ENCODE measurements around the gene ZNF521. TPM values are rescaled to one million over a fixed set of nuclear protein-coding genes. Genes with fewer than 3 reads are reported as not detected.

Gene ZNF521
- total and polyA plus RNA-seq, 10 donors, result 2.9 to 136 (median 71.8) TPM

DNA sequence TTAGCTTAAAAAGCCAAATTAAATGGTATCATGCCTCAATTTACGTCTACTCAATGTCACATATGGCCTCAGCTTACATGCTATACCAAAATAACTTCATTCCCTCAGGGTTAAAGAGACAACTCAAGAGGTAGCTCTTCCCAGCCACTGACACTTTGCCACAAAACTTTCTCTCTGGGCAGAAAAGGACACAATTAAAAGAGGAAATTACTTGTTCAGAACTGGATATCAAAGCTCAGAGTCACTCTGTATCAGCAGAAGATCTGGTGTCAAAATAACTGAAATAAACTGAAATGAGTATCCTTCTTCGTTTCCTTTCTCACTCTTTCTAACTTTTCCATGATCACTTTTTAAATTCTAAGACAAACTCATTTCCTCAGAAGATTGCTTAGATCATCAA lies 108.7 kb downstream of the ZNF521 start:
- TF ChIP-seq POLR2A (IDR thresholded peaks at IDR 0.05) (no peak), POLR2AphosphoS5 (IDR thresholded peaks at IDR 0.05) (no peak)
- TF ChIP-seq, protein P1, sequence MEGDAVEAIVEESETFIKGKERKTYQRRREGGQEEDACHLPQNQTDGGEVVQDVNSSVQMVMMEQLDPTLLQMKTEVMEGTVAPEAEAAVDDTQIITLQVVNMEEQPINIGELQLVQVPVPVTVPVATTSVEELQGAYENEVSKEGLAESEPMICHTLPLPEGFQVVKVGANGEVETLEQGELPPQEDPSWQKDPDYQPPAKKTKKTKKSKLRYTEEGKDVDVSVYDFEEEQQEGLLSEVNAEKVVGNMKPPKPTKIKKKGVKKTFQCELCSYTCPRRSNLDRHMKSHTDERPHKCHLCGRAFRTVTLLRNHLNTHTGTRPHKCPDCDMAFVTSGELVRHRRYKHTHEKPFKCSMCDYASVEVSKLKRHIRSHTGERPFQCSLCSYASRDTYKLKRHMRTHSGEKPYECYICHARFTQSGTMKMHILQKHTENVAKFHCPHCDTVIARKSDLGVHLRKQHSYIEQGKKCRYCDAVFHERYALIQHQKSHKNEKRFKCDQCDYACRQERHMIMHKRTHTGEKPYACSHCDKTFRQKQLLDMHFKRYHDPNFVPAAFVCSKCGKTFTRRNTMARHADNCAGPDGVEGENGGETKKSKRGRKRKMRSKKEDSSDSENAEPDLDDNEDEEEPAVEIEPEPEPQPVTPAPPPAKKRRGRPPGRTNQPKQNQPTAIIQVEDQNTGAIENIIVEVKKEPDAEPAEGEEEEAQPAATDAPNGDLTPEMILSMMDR (IDR thresholded peaks at IDR 0.05 in 8 of 11, conservative IDR thresholded peaks at IDR 0.05 in 3 of 11), result no peak
- 44 to 64% (median 52%) methylated on average over 2 of the region's 2 CpGs for WGBS, 5 donors
- Histone ChIP-seq H3K27me3 (replicated peaks in 1 of 7) (no peaks in the 10 kb centered on the region), H3K4me3 (no peak overlapping the region), H3K4me1 (peaks cover 0 to 26% (median 14%) of the 10 kb centered on the region in 6 donors), H3K36me3 (no peaks in the 10 kb centered on the region), H3K27ac (no peak overlapping the region), H3K9me3 (no peaks in the 10 kb centered on the region)
- DNase-seq, result no peak
- intact Hi-C loops (cut with DNase I; ENCODE audit: low total_unique reads), result no loop called here

DNA sequence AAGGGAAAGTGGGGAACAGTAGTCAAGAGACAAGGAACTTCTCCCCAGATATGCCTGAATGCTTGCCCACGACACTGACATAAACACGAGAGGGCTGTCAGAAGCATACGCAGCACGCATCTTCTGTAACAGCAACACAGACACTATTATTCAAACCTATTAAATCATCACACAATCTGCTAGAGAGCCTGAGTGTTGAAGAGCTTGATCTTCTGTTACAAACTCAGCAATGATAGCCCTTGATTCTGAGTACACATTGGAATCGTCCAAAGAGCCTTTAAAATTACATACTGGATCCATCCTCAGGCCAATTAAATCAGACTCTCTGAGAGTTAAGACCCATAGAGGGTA lies 111.6 kb downstream of the ZNF521 start:
- 73 to 88% (median 86%) methylated on average over 5 of the region's 5 CpGs for WGBS, 5 donors
- no peaks in the 10 kb centered on the region for H3K36me3 ChIP-seq

DNA sequence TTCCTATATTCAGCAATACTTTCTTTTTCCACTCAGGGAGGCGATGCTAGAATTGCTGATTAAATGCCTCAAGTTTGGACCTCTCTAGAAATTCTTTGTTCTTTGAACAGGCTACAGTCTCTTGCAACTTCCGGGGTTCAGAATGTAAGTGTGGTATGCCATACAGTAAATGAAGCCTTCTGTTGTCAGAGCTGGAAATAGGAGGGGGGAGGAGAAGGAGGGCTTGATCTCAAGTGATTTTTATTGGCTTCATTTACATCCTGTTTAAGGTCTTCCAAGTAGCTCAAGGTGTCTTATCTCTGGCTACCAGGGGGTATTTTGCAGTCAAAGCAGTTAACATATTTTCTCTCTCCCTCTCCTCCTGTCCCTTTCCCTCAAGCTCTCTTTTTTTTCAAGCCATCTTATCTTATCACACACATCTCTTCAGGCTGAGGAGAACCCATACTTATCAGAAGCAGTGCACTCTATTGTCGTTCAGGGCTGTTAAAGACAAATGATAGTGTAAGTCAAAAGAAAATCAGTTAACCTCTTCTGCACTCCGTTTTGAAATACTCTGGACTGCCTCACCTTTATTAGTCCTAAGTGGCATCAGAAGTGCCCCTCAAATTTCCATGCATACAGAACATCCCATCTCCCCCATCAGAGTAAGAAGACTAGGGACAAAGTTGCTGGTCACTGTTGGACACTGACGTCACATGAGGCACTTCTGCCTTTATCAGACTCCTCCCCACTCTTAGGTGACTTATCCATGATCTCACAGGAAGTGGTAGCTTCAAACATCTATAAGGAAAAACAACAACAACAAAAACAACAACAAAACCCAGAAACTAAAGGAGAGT lies 112.2 kb downstream of the ZNF521 start:
- H3K4me1 ChIP-seq, result peaks cover 0 to 31% (median 14%) of the 10 kb centered on the region in 6 donors
- H3K4me3 ChIP-seq, result no peak overlapping the region
- intact Hi-C loops (cut with DNase I; ENCODE audit: low total_unique reads), result no loop called here
- H3K36me3 ChIP-seq, result no peaks in the 10 kb centered on the region
- WGBS, 5 donors, result 9 to 19% (median 13%) methylated on average over 5 of the region's 5 CpGs
- peak overlapping the region; percentile 20 to 71 (median 51) for H3K27ac ChIP-seq
- TF ChIP-seq, protein P1 (IDR thresholded peaks at IDR 0.05 in 8 of 11, conservative IDR thresholded peaks at IDR 0.05 in 3 of 11), result no peak
- TF ChIP-seq POLR2A (IDR thresholded peaks at IDR 0.05), result no peak
- no peak for TF ChIP-seq POLR2AphosphoS5 (IDR thresholded peaks at IDR 0.05)
- no peak for DNase-seq
- H3K9me3 ChIP-seq, result no peaks in the 10 kb centered on the region
- no peaks in the 10 kb centered on the region for H3K27me3 ChIP-seq (replicated peaks in 1 of 7)

More for the DNA sequence above, 111.6 kb downstream of the ZNF521 start:
- no peak for DNase-seq
- peak overlapping the region in 3 of 8 donors; percentile 43 to 71 (median 60) for H3K27ac ChIP-seq
- intact Hi-C loops (cut with DNase I; ENCODE audit: low total_unique reads), result no loop called here
- no peaks in the 10 kb centered on the region for H3K27me3 ChIP-seq (replicated peaks in 1 of 7)
- no peak overlapping the region for H3K4me3 ChIP-seq
- TF ChIP-seq POLR2A (IDR thresholded peaks at IDR 0.05) (no peak), POLR2AphosphoS5 (IDR thresholded peaks at IDR 0.05) (no peak)
- TF ChIP-seq, protein P1 (IDR thresholded peaks at IDR 0.05 in 8 of 11, conservative IDR thresholded peaks at IDR 0.05 in 3 of 11), result no peak
- H3K4me1 ChIP-seq, result peaks cover 0 to 31% (median 14%) of the 10 kb centered on the region in 6 donors
- no peaks in the 10 kb centered on the region for H3K9me3 ChIP-seq

DNA sequence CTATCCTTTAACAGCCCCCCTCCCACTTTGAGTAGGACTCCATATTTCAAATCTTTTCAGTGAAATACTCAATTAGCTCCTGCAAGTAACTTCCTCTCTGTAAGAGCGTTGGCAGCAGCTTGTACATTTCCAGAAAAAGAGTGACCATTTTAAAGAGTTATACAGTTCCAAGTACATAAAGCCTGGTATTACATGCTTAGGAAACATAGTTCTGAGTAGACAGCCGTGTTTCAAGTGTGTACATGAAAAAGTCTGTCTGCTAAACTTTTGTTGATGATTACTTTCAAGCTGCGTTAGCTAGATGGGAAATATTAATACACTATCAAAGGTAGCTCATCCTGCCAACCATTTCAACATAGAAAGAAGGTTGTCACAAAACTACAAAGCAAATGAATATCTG lies 112.8 kb downstream of the ZNF521 start:
- Histone ChIP-seq H3K4me1 (peaks cover 0 to 34% (median 14%) of the 10 kb centered on the region in 6 donors), H3K36me3 (no peaks in the 10 kb centered on the region), H3K4me3 (no peak overlapping the region), H3K9me3 (no peaks in the 10 kb centered on the region), H3K27me3 (replicated peaks in 1 of 7) (no peaks in the 10 kb centered on the region), H3K27ac (peak overlapping the region in 7 of 8 donors; percentile 26 to 71 (median 59))
- TF ChIP-seq, protein P1 (IDR thresholded peaks at IDR 0.05 in 8 of 11, conservative IDR thresholded peaks at IDR 0.05 in 3 of 11), result no peak
- no peak for TF ChIP-seq POLR2AphosphoS5 (IDR thresholded peaks at IDR 0.05)
- no peak for TF ChIP-seq POLR2A (IDR thresholded peaks at IDR 0.05)
- WGBS, 5 donors, result 10 to 25% (median 15%) methylated on average over 3 of the region's 3 CpGs
- intact Hi-C loops (cut with DNase I; ENCODE audit: low total_unique reads), result no loop called here
- DNase-seq, result no peak
